HUDEP-2 (cell line): ENCODE measurements around the gene RALGAPB.
A peak's percentile ranks its signal among the peaks of the same experiment; 100 is the strongest.
"Not testable (repeated sequence)": the region's sequence is repeated elsewhere in the genome, so short reads cannot be mapped to it uniquely, and the experiment has no call there.

Source experiments
- DNase-seq, 76 experiments: peaks; one replicate each; lab custom pipeline; 2025; ENCODE audit not compliant: unreplicated experiment in 76 of 76; lab: John Stamatoyannopoulos, UW

Gene RALGAPB

DNA sequence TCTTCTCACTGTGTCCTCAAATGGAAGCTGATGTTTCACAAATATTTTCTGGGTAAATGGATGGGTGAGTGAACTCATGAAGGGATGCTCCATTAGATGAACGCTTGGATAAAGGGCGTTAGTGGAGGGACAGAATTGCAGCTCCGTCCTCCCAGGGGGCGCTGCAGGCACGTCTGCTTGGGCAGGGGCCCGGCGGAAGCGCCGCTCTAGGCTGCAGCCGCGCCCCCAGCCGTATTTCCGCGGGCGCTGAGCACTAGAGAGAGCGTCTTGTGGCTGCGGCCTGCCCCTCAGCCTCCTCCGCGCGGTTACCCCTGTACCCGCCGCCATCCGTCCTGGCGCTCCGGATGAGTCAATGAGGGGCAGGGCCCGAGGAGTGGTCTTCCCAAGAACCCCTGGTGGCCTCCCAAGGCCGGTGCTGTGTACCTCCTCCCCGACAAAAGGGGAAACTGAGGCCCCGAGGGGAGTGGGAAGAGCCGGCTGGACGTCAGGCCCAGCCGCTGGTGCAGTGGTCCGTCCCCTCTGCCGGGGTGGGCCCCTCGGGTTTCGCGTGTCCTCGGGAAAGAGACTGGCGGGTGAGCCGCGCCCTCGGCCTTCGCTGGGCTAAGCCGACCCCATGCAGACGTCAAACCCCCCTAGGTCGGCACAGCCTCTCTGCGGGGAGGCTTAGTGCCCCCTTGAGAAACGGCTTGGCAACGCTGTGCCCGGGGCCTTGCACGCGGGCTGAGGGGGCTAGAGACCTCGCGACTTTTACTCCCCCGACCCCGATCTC, 26.0 kb upstream of the RALGAPB start:
- DNase-seq = peak in 75 of 76 experiments; percentile 36 to 93 (median 81)

DNA sequence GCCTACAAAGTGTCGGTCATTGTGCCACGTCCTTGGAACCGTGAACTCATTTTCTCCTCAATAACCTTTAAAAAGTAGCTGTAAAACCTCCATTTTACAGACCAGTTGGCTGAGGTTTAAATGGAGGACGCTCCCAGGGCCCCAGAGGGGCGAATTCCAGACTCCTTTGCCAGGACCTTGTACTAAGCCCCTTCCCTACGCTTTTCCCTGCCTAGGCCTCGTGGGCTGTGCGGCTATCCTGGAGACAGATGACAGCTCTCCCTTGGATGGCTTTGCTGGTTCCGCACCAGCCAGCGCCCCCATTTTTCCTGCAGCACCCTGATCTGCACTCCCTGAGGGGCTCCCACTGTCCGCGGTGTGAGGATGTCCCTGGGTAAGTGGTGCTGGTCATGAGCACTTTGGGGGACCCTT, 25.4 kb upstream of the RALGAPB start:
- DNase-seq = no peak

DNA sequence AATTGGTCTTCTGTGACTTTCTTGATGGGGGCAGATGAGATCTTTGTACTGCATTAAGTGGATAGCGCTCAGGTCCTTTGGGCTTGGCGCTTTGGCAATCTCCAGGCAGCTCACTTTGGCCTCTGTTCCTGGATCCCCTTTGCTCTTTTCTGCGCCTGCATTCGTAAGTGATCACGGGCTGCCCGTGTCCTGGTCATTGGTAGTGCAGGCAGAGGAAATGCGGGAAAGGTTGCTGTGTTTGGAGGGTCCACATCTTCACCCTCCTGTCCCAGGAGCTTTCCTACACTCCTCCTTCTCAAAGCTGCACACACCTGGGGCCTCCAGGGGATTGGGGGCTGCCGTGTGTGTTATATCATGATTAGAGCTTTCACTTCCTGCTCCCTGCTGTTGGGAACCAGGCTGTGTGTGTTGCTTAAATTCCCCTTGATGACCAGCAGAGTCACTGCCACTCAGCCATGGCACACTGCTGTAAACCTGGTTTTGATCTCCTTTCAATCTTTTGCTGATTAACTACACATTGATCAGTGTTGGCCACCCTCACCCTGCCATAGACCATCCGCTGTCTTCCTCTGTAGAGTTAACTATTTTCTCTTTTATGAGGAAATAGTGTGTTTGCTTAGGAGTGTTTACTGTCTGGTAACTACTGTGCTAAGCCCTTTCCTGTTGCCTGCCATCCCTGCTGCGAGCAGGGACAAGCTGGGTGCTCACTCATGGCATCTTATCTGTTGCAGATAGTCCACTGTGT, 24.5 kb upstream of the RALGAPB start:
- DNase-seq = peak in 3 of 76 experiments; percentile 17 to 21 (median 18)

DNA sequence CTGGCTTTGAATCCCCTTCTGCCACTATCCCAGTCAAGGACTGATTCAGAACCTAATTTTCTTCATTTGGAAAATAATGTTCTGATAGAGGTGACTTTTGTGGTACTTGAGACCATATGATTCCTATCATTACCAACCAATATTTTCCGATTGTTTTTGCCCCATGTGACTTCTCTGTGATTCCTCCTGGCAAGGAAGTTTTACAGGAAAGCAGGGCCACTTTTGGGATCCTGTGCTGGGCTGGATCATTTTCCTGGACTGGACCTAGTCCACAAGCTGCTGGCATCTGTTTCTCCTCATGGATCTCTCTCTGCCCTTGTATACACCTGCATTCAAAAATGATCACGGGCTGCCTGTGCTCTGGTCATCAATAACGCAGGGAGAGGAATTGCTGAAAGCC, 23.6 kb upstream of the RALGAPB start:
- no peak for DNase-seq

DNA sequence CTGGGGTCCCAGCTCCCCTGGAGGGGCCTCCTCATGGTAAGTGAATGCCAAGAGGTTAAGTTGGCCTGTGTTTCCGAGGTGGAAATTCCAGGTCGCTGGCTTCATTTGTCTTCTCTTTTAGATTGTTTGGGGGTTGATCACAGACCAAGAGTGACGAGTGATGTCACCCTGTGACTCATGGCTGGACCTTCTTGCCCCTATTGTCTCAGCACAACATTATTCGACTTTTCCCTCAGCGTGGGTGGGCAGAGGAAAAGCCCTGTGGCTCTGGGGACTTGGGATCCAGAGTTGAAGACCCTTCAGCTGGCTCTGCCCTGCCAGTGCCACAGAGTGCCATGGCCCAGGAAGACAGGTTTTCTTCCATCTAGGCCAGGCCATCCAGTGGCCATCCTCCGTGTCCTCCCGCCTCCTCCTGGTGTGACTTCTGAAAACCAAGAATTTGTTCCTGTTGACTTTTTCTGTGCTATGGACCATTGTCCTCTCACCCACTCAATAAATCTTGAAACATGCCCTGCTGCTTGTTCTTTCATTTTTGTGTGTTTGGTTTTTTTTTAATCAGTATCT, 22.1 kb upstream of the RALGAPB start:
- DNase-seq = no peak

DNA sequence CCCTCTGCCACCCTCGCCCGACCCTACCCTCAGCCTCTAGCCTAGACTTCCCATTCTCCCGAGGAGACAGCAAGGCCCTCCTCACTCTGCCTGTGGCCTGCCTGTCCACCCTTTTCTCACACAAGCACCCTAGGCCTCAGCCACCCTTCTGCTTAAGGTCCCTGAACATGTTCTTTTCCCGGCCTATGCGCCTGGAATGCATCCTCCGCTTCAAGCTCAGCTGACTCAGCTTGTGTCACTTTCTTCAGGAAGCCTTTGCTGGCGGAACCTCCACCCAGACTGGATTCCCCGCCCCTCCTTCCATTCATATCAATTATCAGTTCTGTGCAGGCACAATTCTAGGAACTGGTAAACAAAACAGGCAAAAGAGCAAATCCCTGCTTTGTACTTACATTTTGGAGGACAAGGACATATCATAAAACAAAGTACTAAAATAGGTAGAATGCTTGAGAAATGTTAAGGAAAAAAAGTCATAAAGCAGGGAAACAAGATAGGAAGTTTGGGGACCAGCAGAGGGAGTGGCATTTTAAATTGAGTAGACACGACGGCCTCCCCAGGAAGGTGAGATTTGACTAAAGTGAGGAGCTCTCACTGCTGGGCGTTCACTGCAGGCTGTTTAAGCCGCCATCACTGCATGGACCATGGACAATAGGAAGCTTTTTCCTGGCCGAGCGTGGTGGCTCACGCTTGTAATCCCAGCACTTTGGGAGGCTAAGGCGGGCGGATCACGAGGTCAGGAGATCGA, 19.6 kb upstream of the RALGAPB start:
- peak in 66 of 76 experiments; percentile 10 to 79 (median 48) for DNase-seq

DNA sequence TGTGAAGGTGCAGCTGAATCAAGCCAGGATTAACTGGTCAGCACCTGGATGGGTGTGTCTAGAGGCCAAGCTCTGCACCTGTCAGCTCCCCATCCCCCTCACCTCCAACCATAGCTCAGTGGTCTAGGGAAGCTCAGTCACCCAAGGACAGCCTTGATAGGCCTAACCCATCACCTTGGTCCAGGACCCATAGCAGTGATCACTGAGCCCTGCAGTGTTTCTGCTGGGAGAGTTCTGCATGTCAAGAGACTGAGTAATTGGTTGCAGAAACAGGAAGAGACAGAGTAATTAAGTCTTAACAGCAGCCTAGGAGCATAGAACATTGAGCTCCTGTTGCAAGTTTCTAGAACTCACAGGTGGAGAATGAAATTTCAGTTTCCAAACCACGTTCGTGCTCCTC, 18.7 kb upstream of the RALGAPB start:
- no peak for DNase-seq

DNA sequence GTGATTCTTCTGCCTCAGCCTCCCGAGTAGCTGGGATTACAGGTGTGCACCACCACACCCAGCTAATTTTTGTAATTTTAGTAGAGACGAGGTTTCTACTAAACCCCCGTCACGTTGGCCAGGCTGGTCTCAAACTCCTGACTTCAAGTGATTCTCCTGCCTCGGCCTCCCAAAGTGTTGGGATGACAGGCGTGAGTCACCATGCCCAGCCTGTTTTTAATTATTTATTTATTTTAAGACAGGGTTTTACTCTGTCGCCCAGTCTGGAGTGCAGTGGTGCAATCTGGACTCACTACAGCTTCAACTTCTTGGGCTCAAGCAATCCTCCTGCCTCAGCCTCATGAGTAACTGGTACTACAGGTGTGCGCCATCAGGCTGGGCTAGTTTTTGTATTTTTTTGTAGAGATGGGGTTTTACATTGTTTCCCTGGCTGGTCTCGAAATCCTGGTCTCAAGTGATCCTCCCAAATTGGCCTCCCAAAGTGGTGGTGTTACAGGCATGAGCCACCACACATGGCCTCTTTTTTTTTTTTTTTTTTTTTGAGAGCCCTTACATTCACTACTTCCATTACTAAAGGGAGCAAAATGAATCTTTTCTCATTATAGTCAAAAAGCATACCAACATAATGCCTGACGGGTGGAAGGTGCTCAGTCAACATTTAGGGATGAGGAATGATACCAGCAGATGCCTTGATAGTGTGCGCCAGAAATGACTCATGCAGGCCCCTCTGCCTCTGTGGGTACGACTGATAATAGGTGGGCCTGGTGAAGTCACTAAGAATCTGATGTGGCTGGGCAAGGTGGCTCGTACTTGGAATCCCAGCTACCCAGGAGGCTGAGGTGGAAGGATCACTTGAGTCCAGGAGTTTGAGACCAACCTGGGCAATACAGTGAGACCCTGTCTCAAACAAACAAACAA, 17.8 kb upstream of the RALGAPB start:
- peak in 3 of 76 experiments; percentile 12 to 23 (median 15) for DNase-seq

DNA sequence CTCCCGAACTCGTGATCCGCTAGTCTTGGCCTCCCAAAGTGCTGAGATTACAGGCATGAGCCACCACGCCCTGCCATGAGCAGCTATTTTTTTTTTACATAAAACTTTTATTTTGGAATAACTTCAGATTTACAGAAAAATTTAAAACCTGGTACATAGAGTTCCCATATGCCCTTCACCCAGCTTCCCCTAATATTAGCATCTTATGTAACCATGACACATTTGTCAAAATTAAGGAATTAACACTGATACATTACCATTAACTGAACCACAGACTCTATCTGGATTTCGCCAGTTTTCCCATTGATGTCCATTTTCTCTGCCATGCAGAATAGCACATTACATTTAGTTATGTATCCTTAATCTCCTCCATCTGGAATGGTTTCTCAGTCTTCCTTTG, 14.3 kb upstream of the RALGAPB start:
- no peak for DNase-seq

DNA sequence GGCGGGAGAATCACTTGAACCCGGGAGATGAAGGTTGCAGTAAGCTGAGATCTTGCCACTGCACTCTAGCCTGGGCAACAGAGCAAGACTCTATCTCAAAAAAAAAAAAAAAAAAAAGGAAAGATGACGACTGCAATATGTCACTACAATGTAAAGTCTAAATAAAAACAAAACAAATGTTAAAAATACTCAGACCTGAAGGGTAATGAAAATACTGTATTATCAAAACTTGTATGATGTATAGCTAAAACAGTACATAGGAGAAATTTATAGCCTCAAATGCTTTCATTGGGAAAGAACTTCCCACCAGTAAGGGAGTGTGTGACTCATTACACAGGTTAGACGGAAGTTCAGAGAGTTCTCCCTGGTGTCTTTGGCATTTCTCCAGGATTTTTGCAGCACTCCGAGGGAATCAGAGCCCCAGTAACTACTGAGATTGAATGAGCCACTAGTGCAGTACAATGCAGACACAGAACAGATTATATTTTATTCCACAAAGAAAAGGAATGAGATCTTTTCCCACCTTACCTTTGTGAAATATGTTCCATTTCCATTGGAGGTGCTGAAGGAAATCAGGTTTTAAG, 12.5 kb upstream of the RALGAPB start:
- DNase-seq = peak in 34 of 76 experiments; percentile 7 to 73 (median 39)

DNA sequence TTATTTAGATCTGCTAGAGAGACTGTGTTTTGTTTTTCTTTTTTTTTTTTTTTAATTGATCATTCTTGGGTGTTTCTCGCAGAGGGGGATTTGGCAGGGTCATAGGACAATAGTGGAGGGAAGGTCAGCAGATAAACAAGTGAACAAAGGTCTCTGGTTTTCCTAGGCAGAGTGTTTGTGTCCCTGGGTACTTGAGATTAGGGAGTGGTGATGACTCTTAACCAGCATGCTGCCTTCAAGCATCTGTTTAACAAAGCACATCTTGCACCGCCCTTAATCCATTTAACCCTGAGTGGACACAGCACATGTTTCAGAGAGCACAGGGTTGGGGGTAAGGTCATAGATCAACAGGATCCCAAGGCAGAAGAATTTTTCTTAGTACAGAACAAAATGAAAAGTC, 12.0 kb upstream of the RALGAPB start:
- DNase-seq = not testable (repeated sequence)

DNA sequence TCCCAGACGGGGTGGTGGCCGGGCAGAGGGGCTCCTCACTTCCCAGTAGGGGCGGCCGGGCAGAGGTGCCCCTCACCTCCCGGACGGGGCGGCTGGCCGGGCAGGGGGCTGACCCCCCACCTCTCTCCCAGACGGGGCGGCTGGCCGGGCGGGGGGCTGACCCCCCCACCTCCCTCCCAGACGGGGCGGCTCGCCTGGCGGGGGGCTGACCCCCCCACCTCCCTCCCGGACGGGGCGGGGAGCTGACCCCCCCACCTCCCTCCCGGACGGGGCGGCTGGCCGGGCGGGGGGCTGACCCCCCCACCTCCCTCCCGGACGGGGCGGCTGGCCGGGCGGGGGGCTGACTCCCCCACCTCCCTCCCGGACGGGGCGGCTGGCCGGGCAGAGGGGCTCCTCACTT, 11.5 kb upstream of the RALGAPB start:
- DNase-seq = not testable (repeated sequence)

DNA sequence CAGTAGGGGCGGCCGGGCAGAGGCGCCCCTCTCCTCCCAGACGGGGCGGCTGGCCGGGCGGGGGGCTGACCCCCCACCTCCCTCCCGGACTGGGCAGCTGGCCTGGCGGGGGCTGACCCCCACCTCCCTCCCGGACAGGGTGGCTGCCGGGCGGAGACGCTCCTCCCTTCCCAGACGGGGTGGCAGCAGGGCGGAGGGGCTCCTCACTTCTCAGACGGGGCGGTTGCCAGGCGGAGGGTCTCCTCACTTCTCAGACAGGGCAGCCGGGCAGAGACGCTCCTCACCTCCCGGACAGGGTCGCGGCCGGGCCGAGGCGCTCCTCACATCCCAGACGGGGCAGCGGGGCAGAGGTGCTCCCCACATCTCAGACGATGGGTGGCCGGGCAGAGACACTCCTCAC, 11.1 kb upstream of the RALGAPB start:
- not testable (repeated sequence) for DNase-seq

DNA sequence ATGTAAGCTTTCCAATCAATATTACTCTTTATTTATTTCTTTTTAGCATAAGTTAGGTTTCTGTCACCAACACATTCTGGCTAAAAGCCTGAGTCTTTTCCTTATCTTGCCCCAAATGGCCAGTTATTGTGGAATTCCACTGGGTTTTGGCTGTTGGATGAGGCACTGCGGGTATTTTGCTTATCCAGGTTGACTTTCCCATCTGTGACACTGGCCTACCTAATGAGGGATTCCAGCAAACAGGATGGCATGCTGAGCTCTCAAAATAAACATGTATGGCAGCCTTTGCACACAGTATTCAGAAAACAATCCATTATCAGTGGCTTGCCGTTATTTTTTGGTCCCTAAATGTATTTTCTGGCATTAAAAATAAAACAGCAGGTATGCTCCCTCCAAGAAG, 6.5 kb upstream of the RALGAPB start:
- no peak for DNase-seq

DNA sequence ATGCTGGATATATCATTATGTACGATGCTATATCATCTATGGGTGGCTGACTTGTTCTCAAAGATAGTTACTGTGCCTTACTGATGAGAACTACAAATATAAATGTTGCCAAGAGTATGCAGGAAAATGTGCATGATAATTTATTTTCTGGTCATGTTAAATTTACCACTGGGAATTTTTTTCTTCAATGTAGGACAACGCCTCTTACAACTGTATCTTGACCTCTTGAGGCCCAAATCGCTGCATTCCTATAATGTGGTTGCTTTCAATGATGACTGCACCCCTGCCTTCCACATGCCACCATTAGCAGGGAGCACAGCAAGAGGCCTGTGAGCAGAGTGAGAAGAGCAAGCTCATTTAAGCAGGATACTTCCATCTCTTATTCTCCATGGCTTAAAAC, 5.7 kb upstream of the RALGAPB start:
- no peak for DNase-seq

DNA sequence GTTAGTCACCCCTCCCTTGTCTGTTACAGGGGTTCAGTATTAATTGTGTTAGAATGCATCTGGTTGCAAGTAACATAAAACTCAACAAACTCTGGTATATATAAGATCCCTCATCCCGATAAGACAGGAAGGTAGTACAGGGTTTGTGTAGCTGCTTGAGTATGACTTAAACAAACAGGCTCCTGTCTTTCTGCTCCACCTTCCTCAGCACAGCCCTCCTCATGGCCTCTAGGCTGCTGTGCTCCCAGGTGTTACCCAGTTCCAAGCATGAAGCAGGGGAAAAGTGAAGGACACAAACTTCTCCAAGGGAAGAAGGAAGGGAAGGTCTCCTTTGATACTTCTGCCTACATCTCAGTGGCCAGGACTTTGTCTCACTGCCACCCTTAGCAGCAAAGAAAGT, 1.4 kb upstream of the RALGAPB start:
- DNase-seq = no peak

DNA sequence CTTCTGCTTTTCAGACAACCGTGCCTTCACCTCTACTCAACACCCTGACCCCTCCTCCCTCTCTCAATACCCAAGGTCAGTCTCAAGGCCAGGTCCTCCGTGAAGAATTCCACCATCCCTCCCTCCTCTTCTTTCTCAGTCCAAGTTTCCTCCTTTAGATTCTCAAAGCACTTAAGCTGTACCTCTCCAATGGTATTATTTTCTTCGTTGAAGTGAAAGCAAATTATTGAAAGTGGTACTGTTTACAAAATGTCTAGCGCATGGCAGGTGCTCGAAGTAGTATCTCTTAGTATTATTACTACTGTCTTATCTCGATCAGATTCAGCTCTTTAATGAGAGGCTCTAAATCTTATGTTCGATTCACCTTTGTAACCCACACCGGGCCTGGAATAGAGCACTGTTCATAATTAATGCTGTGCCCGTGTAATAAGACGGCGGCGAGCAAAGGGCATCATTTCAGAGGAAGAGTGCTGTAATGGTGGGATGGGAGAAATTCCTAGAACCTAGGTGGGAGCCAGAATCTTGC, 593 bp upstream of the RALGAPB start:
- DNase-seq = no peak

DNA sequence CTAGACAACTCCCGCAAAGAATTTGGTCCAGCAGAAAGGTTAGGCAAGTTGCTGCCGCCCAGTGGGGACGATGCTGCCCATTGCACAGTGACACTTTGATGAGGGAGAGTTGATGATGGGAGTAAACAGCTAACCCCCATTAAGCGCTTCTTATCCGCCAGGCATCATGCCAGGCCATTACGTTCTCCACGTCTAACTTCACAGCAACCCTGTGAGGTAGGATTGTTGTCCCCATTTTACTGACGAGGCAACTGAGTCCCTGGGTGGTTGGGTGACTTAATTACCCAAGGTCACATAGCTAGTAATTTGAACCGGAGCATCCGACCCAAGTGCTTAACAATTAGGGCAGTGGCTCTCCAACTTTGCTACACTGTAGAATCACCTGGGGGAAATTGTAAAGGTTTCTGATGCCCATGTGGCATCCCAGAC, 738 bp downstream of the RALGAPB start:
- peak in 16 of 76 experiments; percentile 4 to 45 (median 24) for DNase-seq

DNA sequence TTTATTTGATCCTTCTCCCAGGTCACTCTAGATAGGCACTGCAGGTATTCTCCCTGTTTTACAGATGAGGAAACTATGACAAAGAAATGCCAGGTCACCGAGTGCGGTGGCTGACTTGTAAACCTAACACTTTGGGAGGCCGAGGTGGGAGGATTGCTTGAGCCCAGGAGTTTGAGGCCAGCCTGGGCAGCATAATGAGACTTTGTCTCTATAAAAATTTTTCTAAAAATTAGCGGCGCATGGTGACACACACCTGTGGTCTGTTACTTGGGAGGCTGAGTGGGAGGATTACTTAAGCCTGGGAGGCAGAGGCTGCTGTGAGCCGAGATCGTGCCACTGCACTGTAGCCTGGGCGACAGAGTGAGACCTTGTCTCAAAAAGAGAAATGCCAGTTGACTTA, 5.1 kb downstream of the RALGAPB start:
- DNase-seq = no peak
